DMS79 (cell line): ENCODE measurements around the gene C12orf42.

Source experiments
- DNase-seq: peaks from one replicate; lab custom pipeline; 2025; lab: John Stamatoyannopoulos, UW

The C12orf42 gene

GRCh38 chr12:103495469-103496456, at the start of gene C12orf42:
C12orf42 (minus strand) TSS chr12:103495968; CDS start chr12:103478426, 17,542 bp downstream.
- peak; percentile 57 for DNase-seq

DNA sequence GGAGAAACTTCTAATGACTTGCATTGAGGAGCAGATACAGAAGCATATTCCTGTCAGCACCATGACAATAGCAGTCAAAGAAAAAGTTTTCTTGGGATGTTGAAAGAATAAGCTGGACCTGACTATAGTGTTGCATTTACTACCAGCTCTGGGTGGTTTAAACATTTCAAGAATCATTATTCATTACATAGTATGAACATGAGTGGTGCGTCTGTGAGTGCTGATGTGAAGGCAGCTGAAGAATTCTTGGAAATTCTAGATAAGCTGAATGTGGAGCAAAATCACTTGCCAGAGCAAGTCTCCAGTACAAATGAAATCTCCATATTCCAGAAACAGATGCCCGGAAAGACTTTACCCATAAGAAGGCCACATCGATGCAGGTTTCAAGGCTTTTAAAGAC, 46.3 kb upstream of the C12orf42 start:
- no peak for DNase-seq

GRCh38 chr12:103540319-103540718, 44.6 kb upstream of the C12orf42 start:
- no peak for DNase-seq

GRCh38 chr12:103538397-103538796, 42.6 kb upstream of the C12orf42 start:
- DNase-seq: no peak

- no peak for DNase-seq
Measured at GRCh38 chr12:103530307-103531066, 34.7 kb upstream of the C12orf42 start.

- no peak for DNase-seq
Measured at GRCh38 chr12:103529306-103529705, 33.5 kb upstream of the C12orf42 start.

GRCh38 chr12:103524238-103524875, 28.6 kb upstream of the C12orf42 start:
- DNase-seq: no peak

GRCh38 chr12:103523771-103524170, 28.0 kb upstream of the C12orf42 start:
- no peak for DNase-seq

DNA sequence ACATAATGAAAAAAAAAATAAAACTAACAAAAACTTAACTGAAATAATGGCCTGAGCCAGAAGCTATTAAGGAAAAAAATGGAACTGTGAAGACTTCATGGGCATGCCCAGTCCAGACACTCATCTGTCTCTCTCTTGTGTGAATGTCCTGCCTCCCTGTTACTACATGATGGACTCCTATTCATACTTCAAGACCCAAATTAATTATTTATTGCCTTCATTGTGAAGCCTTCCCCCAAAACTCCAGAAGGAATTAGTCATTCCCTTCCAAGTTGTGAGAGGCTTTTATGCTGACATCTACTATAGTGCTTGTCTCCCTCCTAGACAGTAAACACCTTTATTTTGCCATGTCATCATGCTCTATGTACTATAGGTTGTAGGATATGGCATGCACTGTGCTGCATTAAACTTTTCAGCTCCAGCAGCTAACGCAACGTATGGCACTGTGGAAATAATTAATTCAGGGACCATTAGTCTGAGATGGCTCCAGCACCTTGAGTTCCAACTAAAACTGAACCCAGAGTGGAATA, 25.0 kb upstream of the C12orf42 start:
- no peak for DNase-seq

DNA sequence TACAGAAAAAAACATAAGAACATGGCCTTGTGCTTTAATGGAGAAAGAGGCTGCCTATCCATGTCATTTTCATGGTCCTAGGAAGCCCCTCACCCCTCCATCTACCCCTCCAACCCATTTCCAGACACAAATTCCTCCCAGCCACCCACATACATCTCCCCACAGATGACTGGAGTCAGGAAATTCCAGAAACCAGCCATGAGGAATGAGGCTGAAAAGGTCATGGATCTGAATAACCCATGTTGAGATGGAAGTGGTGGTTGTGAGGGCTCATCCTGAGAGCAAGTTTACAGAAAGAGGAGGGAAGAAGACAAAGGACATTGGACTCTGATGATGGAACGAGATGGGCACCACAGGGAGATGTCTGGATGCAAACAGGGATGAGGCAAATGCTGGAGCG, 23.9 kb upstream of the C12orf42 start:
- DNase-seq: no peak

DNA sequence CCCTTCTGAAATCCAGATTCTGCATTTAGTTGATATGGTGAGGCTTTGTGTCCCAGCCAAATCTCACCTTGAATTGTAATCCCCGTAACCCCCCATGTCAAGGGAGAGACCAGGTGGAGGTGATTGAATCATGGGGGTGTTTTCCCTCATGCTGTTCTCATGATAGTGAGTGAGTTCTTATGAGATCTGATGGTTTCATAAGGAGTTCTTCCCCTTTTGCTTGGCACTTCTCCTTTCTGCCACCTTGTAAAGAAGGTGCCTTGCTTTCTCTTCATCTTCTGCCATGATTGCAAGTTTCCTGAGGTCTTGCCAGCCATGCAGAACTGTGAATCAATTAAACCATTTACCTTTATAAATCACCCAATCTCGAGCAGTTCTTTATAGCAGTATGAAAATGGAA, 23.1 kb upstream of the C12orf42 start:
- DNase-seq: no peak

DNA sequence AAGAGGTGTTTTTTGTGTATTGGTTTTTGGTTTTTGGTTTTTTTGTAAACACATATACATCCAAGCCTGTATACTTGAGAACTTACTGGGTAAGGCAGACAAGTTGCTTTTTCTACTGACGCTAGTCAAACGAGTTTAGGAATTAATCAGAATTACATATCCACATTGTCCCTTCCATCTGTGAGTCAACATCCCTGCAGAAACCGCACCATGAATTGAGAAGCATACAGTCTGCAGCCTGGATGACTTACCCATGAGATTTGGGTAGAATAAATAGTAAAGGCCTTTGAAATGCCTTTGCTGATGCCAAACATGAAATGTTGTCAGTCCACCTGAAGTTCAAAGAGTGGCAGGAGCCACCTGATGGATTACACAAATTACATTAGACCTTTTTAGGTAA, 21.4 kb upstream of the C12orf42 start:
- DNase-seq: no peak

DNA sequence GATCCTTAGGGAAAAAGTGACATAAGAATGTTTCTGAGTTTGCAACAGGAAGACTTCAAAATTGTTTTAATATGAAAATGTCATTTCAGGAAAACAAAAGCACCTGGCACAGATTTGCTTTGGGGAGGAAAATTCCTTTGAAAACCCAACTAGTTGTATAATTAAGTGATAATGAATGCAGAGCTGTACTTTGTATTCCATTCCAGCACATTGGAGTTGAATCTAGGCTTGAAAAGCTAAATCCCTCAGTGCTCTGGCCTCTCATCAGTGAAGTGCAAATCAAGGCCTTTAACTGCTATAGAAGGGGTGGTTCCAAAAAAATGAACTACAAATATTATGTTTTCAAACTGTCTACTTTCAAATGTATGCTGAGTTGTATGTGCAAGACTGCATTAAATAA, 19.6 kb upstream of the C12orf42 start:
- no peak for DNase-seq

GRCh38 chr12:103513875-103514274, 18.1 kb upstream of the C12orf42 start:
- DNase-seq: no peak

DNA sequence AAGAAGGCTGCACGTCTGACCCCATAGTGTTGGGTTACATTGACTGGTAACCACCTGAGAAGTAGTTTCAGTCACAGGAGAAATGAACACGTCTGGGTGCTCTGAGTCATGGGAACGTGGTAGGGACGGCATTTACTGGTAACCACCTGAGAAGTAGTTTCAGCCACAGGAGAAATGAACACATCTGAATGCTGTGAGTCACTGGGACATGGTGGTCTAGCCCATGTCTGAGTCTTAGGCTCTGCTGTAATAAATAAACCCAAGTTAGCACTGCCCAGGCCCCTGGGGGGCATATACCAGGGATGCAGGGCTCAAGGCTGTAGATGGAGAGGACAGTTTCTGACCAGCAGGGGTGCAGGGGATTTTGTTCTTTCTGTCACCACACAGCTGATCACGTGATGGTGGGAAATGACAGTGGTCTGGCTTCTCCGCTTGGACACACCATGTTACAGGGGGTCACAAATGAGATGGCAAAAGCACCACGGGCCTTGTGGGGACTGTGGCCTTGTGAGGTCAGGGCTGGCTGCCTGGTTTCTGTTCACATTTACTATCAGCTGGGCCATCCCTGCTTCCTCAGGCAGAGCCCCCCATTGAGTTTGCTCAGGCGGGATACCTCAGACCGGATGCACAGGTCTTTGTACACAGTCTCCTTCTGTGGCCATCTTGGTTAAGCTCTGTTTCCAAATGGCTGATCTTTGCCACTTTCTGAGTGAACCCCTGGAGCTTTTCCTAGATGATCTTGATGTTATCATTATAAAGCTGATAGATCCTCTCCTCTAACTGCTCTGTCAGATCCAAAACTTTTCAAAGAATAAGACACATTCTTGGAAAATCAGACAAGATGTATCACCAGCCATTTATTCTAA, 9.8 kb upstream of the C12orf42 start:
- DNase-seq: no peak

- no peak for DNase-seq
Measured at GRCh38 chr12:103504606-103505005, 8.8 kb upstream of the C12orf42 start.

- DNase-seq: no peak
Measured at GRCh38 chr12:103503546-103504480, 8.0 kb upstream of the C12orf42 start.

- DNase-seq: no peak
Measured at GRCh38 chr12:103501447-103501846, 5.7 kb upstream of the C12orf42 start.

- DNase-seq: no peak
Measured at GRCh38 chr12:103499571-103499970, 3.8 kb upstream of the C12orf42 start.

DNA sequence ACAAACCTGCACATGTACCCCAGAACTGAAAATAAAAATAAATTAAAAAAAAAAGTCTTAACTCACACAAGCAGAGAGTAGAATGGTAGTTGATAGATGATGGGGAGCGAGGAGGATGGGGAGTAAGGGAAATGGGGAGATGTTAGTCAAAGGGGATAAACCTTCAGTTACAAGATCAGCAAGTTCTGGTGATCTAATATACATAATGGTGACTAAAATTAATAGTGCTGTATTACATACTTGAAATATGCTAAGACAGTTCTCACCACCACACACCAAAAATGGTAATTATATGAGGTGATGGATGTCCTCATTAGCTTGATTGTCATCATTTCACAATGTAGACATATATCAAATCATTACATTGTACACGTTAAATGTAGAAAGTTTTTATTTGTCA, 3.2 kb upstream of the C12orf42 start:
- no peak for DNase-seq
